ENCODE results near the gene COX6A2.
"Not testable (repeated sequence)": the region's sequence is repeated elsewhere in the genome, so short reads cannot be mapped to it uniquely, and the experiment has no call there.

Gene COX6A2

GRCh38 chr16:31461201-31461920 lies 33.2 kb upstream of the COX6A2 start:
- no peak for DNase-seq

GRCh38 chr16:31460582-31461002 lies 32.4 kb upstream of the COX6A2 start:
- no peak for DNase-seq

- DNase-seq = peak; percentile 100
Observed at GRCh38 chr16:31459687-31460581, 31.8 kb upstream of the COX6A2 start.

- peak; percentile 96 for DNase-seq
Observed at GRCh38 chr16:31458844-31459686, 30.9 kb upstream of the COX6A2 start, which contains the start of gene ARMC5. ARMC5 (plus strand) TSS chr16:31459501; CDS start chr16:31459525, 24 bp downstream.

GRCh38 chr16:31458073-31458843 lies 30.1 kb upstream of the COX6A2 start:
- peak; percentile 85 for DNase-seq

- no peak for DNase-seq
Observed at GRCh38 chr16:31456988-31457360, 28.8 kb upstream of the COX6A2 start.

- no peak for DNase-seq
Observed at GRCh38 chr16:31455601-31456314, 27.6 kb upstream of the COX6A2 start.

GRCh38 chr16:31453255-31454204 lies 25.4 kb upstream of the COX6A2 start:
- DNase-seq = no peak

- no peak for DNase-seq
Observed at GRCh38 chr16:31452631-31453106, 24.5 kb upstream of the COX6A2 start.

- no peak for DNase-seq
Observed at GRCh38 chr16:31451681-31452351, 23.7 kb upstream of the COX6A2 start.

- no peak for DNase-seq
Observed at GRCh38 chr16:31451201-31451600, 23.0 kb upstream of the COX6A2 start.

GRCh38 chr16:31445931-31446330 lies 17.8 kb upstream of the COX6A2 start:
- DNase-seq = not testable (repeated sequence)

- DNase-seq = no peak
Observed at GRCh38 chr16:31441956-31442355, 13.8 kb upstream of the COX6A2 start.

- no peak for DNase-seq
Observed at GRCh38 chr16:31440516-31441184, 12.5 kb upstream of the COX6A2 start.

GRCh38 chr16:31439519-31439918 lies 11.4 kb upstream of the COX6A2 start:
- no peak for DNase-seq

- not testable (repeated sequence) for DNase-seq
Observed at GRCh38 chr16:31439023-31439422, 10.9 kb upstream of the COX6A2 start.

- no peak for DNase-seq
Observed at GRCh38 chr16:31438414-31438813, 10.3 kb upstream of the COX6A2 start.

GRCh38 chr16:31436221-31437045 lies 8.3 kb upstream of the COX6A2 start:
- DNase-seq = no peak
